Measurements from ENCODE around the gene ANXA11. TPM values are rescaled to one million over a fixed set of nuclear protein-coding genes. Genes with fewer than 3 reads are reported as not detected.
"Not testable (repeated sequence)": the region's sequence is repeated elsewhere in the genome, so short reads cannot be mapped to it uniquely, and the experiment has no call there.

ANXA11 gene
- total RNA-seq, 2 experiments from 2014 or later = 237 to 242 TPM

- intact Hi-C loops (cut with micrococcal nuclease) = no loop called here
- peaks cover 23% of the 10 kb centered on the region for H3K9me3 Mint-ChIP-seq
- peaks cover 11% of the 10 kb centered on the region for H3K4me1 Mint-ChIP-seq (ENCODE audit: low read depth)
- H3K27ac Mint-ChIP-seq = no peak overlapping the region
- no peak for DNase-seq
- no peak overlapping the region for H3K4me3 Mint-ChIP-seq
- POLR2A ChIA-PET = no interaction called here
- CTCF ChIA-PET = interaction anchor here (1.5 to 2.0 kb wide), 2 partner anchors 54 to 72 kb away, joined by 5 to 9 read pairs; no protein-coding TSS in a partner anchor
- peaks cover 57% of the 10 kb centered on the region for H3K36me3 Mint-ChIP-seq
- no peaks in the 10 kb centered on the region for H3K27me3 Mint-ChIP-seq
These were observed 55.2 kb downstream of the ANXA11 start for GRCh38 chr10:80150172-80150571.

- Mint-ChIP-seq H3K27ac (no peak overlapping the region), H3K27me3 (no peaks in the 10 kb centered on the region), H3K36me3 (peaks cover 49% of the 10 kb centered on the region), H3K4me1 (ENCODE audit: low read depth) (peaks cover 15% of the 10 kb centered on the region), H3K9me3 (peaks cover 23% of the 10 kb centered on the region), H3K4me3 (no peak overlapping the region)
- DNase-seq = no peak
- intact Hi-C loops (cut with micrococcal nuclease) = loop anchor here (5.0 to 10.0 kb wide), 3 partner anchors 56 to 777 kb away; partner anchors contain the start of gene ANXA11
- CTCF ChIA-PET = no interaction called here
- POLR2A ChIA-PET = no interaction called here
These were observed 56.2 kb downstream of the ANXA11 start for GRCh38 chr10:80149123-80149522.

GRCh38 chr10:80148166-80148805 lies 57.1 kb downstream of the ANXA11 start:
- peaks cover 43% of the 10 kb centered on the region for H3K36me3 Mint-ChIP-seq
- DNase-seq = no peak
- peaks cover 18% of the 10 kb centered on the region for H3K4me1 Mint-ChIP-seq (ENCODE audit: low read depth)
- intact Hi-C loops (cut with micrococcal nuclease) = loop anchor here (5.0 to 10.0 kb wide), 3 partner anchors 57 to 776 kb away; partner anchors contain the start of gene ANXA11
- peaks cover 23% of the 10 kb centered on the region for H3K9me3 Mint-ChIP-seq
- no peak overlapping the region for H3K4me3 Mint-ChIP-seq
- ChIA-PET CTCF (interaction anchor here (8.9 kb wide), 1 partner anchor 72 kb away, joined by 184 read pairs; no protein-coding TSS in a partner anchor), POLR2A (interaction anchor here (1.2 kb wide), 1 partner anchor 12 kb away, joined by 3 read pairs; no protein-coding TSS in a partner anchor)
- H3K27me3 Mint-ChIP-seq = no peaks in the 10 kb centered on the region
- H3K27ac Mint-ChIP-seq = peak overlapping the region; percentile 48

- peaks cover 18% of the 10 kb centered on the region for H3K4me1 Mint-ChIP-seq (ENCODE audit: low read depth)
- H3K27ac Mint-ChIP-seq = no peak overlapping the region
- H3K27me3 Mint-ChIP-seq = no peaks in the 10 kb centered on the region
- peaks cover 20% of the 10 kb centered on the region for H3K9me3 Mint-ChIP-seq
- ChIA-PET POLR2A (no interaction called here), CTCF (interaction anchor here (8.9 kb wide), 1 partner anchor 73 kb away, joined by 184 read pairs; no protein-coding TSS in a partner anchor)
- intact Hi-C loops (cut with micrococcal nuclease) = loop anchor here (5.0 to 10.0 kb wide), 3 partner anchors 58 to 775 kb away; partner anchors contain the start of gene ANXA11
- peaks cover 31% of the 10 kb centered on the region for H3K36me3 Mint-ChIP-seq
- no peak overlapping the region for H3K4me3 Mint-ChIP-seq
- DNase-seq = no peak
These were observed 58.4 kb downstream of the ANXA11 start for GRCh38 chr10:80146918-80147317.

GRCh38 chr10:80145406-80146308 lies 59.7 kb downstream of the ANXA11 start:
- DNase-seq, H3K4me3 Mint-ChIP-seq, H3K27me3 Mint-ChIP-seq, H3K27ac Mint-ChIP-seq: not testable (repeated sequence)
- peaks cover 18% of the 10 kb centered on the region for H3K4me1 Mint-ChIP-seq (ENCODE audit: low read depth)
- intact Hi-C loops (cut with micrococcal nuclease) = loop anchor here (5.0 to 10.0 kb wide), 3 partner anchors 59 to 773 kb away; partner anchors contain the start of gene ANXA11
- H3K36me3 Mint-ChIP-seq = peaks cover 19% of the 10 kb centered on the region
- H3K9me3 Mint-ChIP-seq = peaks cover 14% of the 10 kb centered on the region
- ChIA-PET CTCF (interaction anchor here (1.4 to 8.9 kb wide), 5 partner anchors 39 to 117 kb away, joined by 4 to 184 read pairs (median 19); no protein-coding TSS in a partner anchor), POLR2A (interaction anchor here (2.0 kb wide), 1 partner anchor 77 kb away, joined by 9 read pairs; no protein-coding TSS in a partner anchor)

- intact Hi-C loops (cut with micrococcal nuclease) = loop anchor here (1.0 to 10.0 kb wide), 4 partner anchors 60 to 772 kb away; partner anchors contain the start of gene ANXA11
- peak; percentile 39 for DNase-seq
- ChIA-PET POLR2A (interaction anchor here (1.1 to 2.0 kb wide), 2 partner anchors 43 to 78 kb away, joined by 7 to 9 read pairs; no protein-coding TSS in a partner anchor), CTCF (interaction anchor here (0.9 to 8.9 kb wide), 25 partner anchors 9 to 771 kb away, joined by 3 to 184 read pairs (median 4); partner anchors contain the start of gene ANXA11)
- Mint-ChIP-seq H3K9me3 (peaks cover 9% of the 10 kb centered on the region), H3K36me3 (peaks cover 11% of the 10 kb centered on the region), H3K27ac (peak overlapping the region; percentile 57), H3K4me1 (ENCODE audit: low read depth) (peaks cover 18% of the 10 kb centered on the region), H3K4me3 (peak overlapping the region; percentile 62), H3K27me3 (peaks cover 5% of the 10 kb centered on the region)
These were observed 60.6 kb downstream of the ANXA11 start for GRCh38 chr10:80144696-80145131.

- Mint-ChIP-seq H3K36me3 (peaks cover 6% of the 10 kb centered on the region), H3K9me3 (peaks cover 5% of the 10 kb centered on the region), H3K27ac (peak overlapping the region; percentile 57), H3K4me1 (ENCODE audit: low read depth) (peaks cover 18% of the 10 kb centered on the region), H3K27me3 (peaks cover 8% of the 10 kb centered on the region), H3K4me3 (peak overlapping the region; percentile 62)
- DNase-seq = peak; percentile 53
- intact Hi-C loops (cut with micrococcal nuclease) = loop anchor here (1.0 to 10.0 kb wide), 3 partner anchors 61 to 649 kb away; partner anchors contain the start of gene ANXA11
- CTCF ChIA-PET = interaction anchor here (0.7 to 8.9 kb wide), 34 partner anchors 10 to 770 kb away, joined by 3 to 184 read pairs (median 4); partner anchors contain the start of gene ANXA11
- POLR2A ChIA-PET = interaction anchor here (1.0 to 2.0 kb wide), 4 partner anchors 43 to 85 kb away, joined by 3 to 9 read pairs (median 6); no protein-coding TSS in a partner anchor
These were observed 61.2 kb downstream of the ANXA11 start for GRCh38 chr10:80144067-80144695.

- H3K36me3 Mint-ChIP-seq = no peaks in the 10 kb centered on the region
- peaks cover 15% of the 10 kb centered on the region for H3K27me3 Mint-ChIP-seq
- no peak for DNase-seq
- ChIA-PET POLR2A (no interaction called here), CTCF (interaction anchor here (0.6 to 8.9 kb wide), 3 partner anchors 78 to 776 kb away, joined by 3 to 184 read pairs (median 9); no protein-coding TSS in a partner anchor)
- H3K27ac Mint-ChIP-seq = no peak overlapping the region
- H3K4me3 Mint-ChIP-seq = no peak overlapping the region
- H3K9me3 Mint-ChIP-seq = no peaks in the 10 kb centered on the region
- intact Hi-C loops (cut with micrococcal nuclease) = loop anchor here (10.0 kb wide), 2 partner anchors 63 to 647 kb away; partner anchors contain the start of gene ANXA11
- H3K4me1 Mint-ChIP-seq (ENCODE audit: low read depth) = peaks cover 18% of the 10 kb centered on the region
These were observed 63.5 kb downstream of the ANXA11 start for GRCh38 chr10:80141696-80142460.

GRCh38 chr10:80140251-80140650 lies 65.1 kb downstream of the ANXA11 start:
- H3K4me3 Mint-ChIP-seq = no peak overlapping the region
- no peaks in the 10 kb centered on the region for H3K36me3 Mint-ChIP-seq
- H3K27me3 Mint-ChIP-seq = peaks cover 15% of the 10 kb centered on the region
- H3K27ac Mint-ChIP-seq = no peak overlapping the region
- no peak for DNase-seq
- H3K4me1 Mint-ChIP-seq (ENCODE audit: low read depth) = peaks cover 12% of the 10 kb centered on the region
- ChIA-PET POLR2A (interaction anchor here (0.7 kb wide), 1 partner anchor 220 kb away, joined by 7 read pairs; no protein-coding TSS in a partner anchor), CTCF (interaction anchor here (1.2 to 8.9 kb wide), 2 partner anchors 80 to 96 kb away, joined by 3 to 184 read pairs; no protein-coding TSS in a partner anchor)
- intact Hi-C loops (cut with micrococcal nuclease) = loop anchor here (10.0 kb wide), 2 partner anchors 65 to 645 kb away; partner anchors contain the start of gene ANXA11
- H3K9me3 Mint-ChIP-seq = no peaks in the 10 kb centered on the region

- H3K4me3 Mint-ChIP-seq = no peak overlapping the region
- no peak overlapping the region for H3K27ac Mint-ChIP-seq
- POLR2A ChIA-PET = no interaction called here
- DNase-seq = no peak
- peaks cover 3% of the 10 kb centered on the region for H3K4me1 Mint-ChIP-seq (ENCODE audit: low read depth)
- H3K36me3 Mint-ChIP-seq = no peaks in the 10 kb centered on the region
- no peaks in the 10 kb centered on the region for H3K9me3 Mint-ChIP-seq
- intact Hi-C loops (cut with micrococcal nuclease) = no loop called here
- CTCF ChIA-PET = interaction anchor here (0.9 to 1.8 kb wide), 3 partner anchors 83 to 95 kb away, joined by 3 to 7 read pairs (median 3); no protein-coding TSS in a partner anchor
- H3K27me3 Mint-ChIP-seq = peaks cover 18% of the 10 kb centered on the region
These were observed 66.1 kb downstream of the ANXA11 start for GRCh38 chr10:80139265-80139664.
